Measurements from ENCODE around the gene PTPRK.

PTPRK gene

GRCh38 chr6:128073389-128073788 lies 447.0 kb downstream of the PTPRK start:
- TF ChIP-seq CTCF (IDR thresholded peaks at IDR 0.05; ENCODE audit: control extremely low read depth, extremely low read depth, low read depth, missing control alignments) = no peak
- no peak for DNase-seq (ENCODE audit: extremely low spot score)
- CTCF ChIA-PET = interaction anchor here (1.1 kb wide), 1 partner anchor 13 kb away, joined by 4 read pairs; no protein-coding TSS in a partner anchor
- POLR2A ChIA-PET = no interaction called here

DNA sequence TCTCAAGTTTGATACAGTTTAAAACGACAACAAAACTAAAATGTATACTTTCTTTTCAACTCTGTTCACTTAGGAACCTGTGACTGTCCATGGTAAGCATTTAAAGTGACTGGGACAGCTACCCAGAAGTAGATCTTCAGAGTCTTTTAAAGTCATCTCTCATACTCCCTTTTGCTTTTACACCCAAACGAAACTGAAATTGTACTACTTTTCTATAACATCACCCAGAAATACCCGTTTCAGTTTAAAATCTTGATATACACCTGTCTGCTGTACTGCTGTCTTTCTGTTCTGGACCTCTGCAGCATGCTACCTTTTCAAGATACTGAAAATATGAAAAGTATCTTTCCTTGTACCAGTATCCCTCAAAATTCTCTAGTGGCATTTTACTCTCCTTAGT lies 449.2 kb downstream of the PTPRK start:
- POLR2A ChIA-PET = no interaction called here
- CTCF ChIA-PET = no interaction called here
- TF ChIP-seq CTCF (IDR thresholded peaks at IDR 0.05; ENCODE audit: control extremely low read depth, extremely low read depth, low read depth, missing control alignments) = no peak
- DNase-seq (ENCODE audit: extremely low spot score) = no peak

GRCh38 chr6:128070406-128070805 lies 450.0 kb downstream of the PTPRK start:
- no peak for DNase-seq (ENCODE audit: extremely low spot score)
- CTCF ChIA-PET = no interaction called here
- TF ChIP-seq CTCF (IDR thresholded peaks at IDR 0.05; ENCODE audit: control extremely low read depth, extremely low read depth, low read depth, missing control alignments) = no peak
- POLR2A ChIA-PET = no interaction called here

GRCh38 chr6:128069188-128069587 lies 451.2 kb downstream of the PTPRK start:
- ChIA-PET CTCF (interaction anchor here (1.5 to 1.9 kb wide), 2 partner anchors 9 to 10 kb away, joined by 3 to 6 read pairs; no protein-coding TSS in a partner anchor), POLR2A (no interaction called here)
- no peak for DNase-seq (ENCODE audit: extremely low spot score)
- TF ChIP-seq CTCF (IDR thresholded peaks at IDR 0.05; ENCODE audit: control extremely low read depth, extremely low read depth, low read depth, missing control alignments) = no peak

DNA sequence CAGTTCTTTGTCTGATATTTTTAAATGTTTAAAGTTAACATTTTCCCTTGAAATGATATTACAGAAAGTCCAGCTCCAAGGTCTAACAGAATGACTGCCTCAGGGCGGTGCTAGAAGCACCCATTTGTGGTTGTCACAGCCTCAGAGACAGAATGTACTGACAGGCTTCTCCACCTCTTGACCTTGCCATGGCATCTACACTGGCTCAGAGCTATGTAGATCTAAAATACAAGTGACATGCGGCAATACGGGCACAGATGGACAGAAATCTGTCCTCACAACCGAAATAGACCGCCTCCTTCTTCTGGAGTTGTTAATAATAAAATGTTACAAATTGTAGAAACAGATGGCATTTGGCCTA lies 452.3 kb downstream of the PTPRK start:
- POLR2A ChIA-PET = no interaction called here
- CTCF ChIA-PET = interaction anchor here (1.9 kb wide), 1 partner anchor 11 kb away, joined by 6 read pairs; no protein-coding TSS in a partner anchor
- DNase-seq (ENCODE audit: extremely low spot score) = no peak
- TF ChIP-seq CTCF (IDR thresholded peaks at IDR 0.05; ENCODE audit: control extremely low read depth, extremely low read depth, low read depth, missing control alignments) = no peak

GRCh38 chr6:128067446-128068118 lies 452.8 kb downstream of the PTPRK start:
- POLR2A ChIA-PET = no interaction called here
- no peak for DNase-seq (ENCODE audit: extremely low spot score)
- no peak for TF ChIP-seq CTCF (IDR thresholded peaks at IDR 0.05; ENCODE audit: control extremely low read depth, extremely low read depth, low read depth, missing control alignments)
- CTCF ChIA-PET = interaction anchor here (1.9 kb wide), 1 partner anchor 12 kb away, joined by 6 read pairs; no protein-coding TSS in a partner anchor

Data from GM10248 (cell line).